Measurements from ENCODE around the gene PLEK.
A peak's percentile ranks its signal among the peaks of the same experiment; 100 is the strongest.
"Not testable (repeated sequence)": the region's sequence is repeated elsewhere in the genome, so short reads cannot be mapped to it uniquely, and the experiment has no call there.

PLEK gene

DNA sequence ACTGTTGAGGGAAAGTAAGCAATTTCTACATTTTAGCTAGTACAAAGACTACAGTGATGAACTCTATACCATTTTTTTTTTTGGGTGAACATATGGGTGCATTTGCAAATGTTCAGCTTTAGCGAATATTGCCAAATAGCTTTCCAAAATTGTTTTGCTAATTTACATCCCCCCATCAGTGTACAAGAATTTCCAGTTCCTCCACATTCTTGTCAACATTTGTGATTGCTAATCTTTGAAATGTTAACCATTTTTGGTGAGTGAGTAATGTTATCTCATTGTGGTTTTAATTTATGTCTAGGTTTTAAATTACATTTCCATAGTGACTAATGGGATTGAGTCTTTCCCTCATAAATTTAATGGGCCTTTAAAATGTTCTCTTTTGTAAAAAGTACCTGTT lies 28.9 kb upstream of the PLEK start:
- Histone ChIP-seq H3K4me3 (ENCODE audit: low read length) (no peak overlapping the region), H3K36me3 (ENCODE audit: control insufficient read depth, insufficient read depth, low read length, severe bottlenecking) (no peaks in the 10 kb centered on the region), H3K9me3 (ENCODE audit: control insufficient read depth, low read length) (peaks cover 2% of the 10 kb centered on the region), H3K4me1 (ENCODE audit: control insufficient read depth, insufficient read depth, low read length) (no peaks in the 10 kb centered on the region), H3K27me3 (replicated peaks; ENCODE audit: control insufficient read depth, insufficient read depth, low read length) (no peaks in the 10 kb centered on the region), H3K9ac (ENCODE audit: low read length) (no peak overlapping the region)
- DNase-seq (ENCODE audit: low read depth), result peak; percentile 51

DNA sequence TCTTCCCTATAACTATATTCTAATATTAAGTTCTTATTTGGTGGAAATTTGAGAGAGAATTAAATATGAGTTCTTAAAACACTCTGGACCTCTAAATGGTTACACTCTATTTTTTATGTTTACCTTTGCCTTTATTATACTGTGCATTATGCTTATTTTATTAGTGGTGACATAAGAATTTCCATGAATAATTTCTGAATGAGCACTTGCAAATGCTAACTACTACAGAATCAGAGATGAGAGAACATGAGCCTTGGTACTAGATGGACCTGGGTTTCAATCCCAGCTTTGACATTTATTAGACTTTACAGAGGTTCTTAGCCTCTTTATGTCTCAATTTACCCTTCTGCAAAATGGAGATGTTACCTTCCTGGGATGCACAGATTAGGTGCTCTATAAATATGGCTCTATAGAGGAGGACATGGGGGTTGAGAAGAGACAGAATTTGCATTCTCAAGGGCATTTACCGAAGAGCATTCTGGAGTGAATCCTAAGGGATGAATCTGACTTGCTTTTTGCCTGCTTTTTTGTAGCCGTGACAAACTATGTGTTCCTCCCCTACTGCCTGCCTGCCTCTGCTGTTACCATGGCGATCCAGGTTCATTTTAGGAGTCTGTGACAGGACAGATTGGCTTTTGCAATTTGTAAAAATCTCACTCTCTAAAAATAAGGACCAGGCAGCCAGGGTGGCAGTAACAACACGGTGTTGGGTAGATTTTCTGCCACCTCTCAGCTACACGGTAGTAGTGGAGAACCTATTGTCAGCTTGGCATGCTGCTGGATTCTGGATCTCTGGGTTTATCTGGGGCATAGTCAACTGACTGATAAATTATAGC lies 24.6 kb upstream of the PLEK start:
- Histone ChIP-seq H3K9me3 (ENCODE audit: control insufficient read depth, low read length) (peaks cover 2% of the 10 kb centered on the region), H3K27me3 (replicated peaks; ENCODE audit: control insufficient read depth, insufficient read depth, low read length) (peaks cover 2% of the 10 kb centered on the region), H3K4me3 (ENCODE audit: low read length) (no peak overlapping the region), H3K4me1 (ENCODE audit: control insufficient read depth, insufficient read depth, low read length) (no peaks in the 10 kb centered on the region), H3K9ac (ENCODE audit: low read length) (no peak overlapping the region), H3K36me3 (ENCODE audit: control insufficient read depth, insufficient read depth, low read length, severe bottlenecking) (no peaks in the 10 kb centered on the region)
- DNase-seq (ENCODE audit: low read depth), result no peak

DNA sequence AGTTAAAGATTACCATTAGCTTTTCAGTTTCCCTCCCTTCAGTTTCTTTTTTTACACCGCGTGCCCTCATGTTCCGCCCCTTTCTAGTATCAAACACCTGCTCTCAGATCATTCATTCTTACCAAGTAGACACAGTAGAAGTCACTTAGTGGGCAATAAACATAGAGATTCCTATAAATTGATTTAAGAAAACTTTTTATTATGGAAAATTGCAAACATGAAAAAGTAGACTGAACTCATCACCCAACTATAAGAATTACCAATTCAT lies 24.1 kb upstream of the PLEK start:
- Histone ChIP-seq H3K9me3 (ENCODE audit: control insufficient read depth, low read length) (peaks cover 1% of the 10 kb centered on the region), H3K9ac (ENCODE audit: low read length) (no peak overlapping the region), H3K4me3 (ENCODE audit: low read length) (no peak overlapping the region), H3K27me3 (replicated peaks; ENCODE audit: control insufficient read depth, insufficient read depth, low read length) (peaks cover 2% of the 10 kb centered on the region), H3K4me1 (ENCODE audit: control insufficient read depth, insufficient read depth, low read length) (no peaks in the 10 kb centered on the region), H3K36me3 (ENCODE audit: control insufficient read depth, insufficient read depth, low read length, severe bottlenecking) (no peaks in the 10 kb centered on the region)
- DNase-seq (ENCODE audit: low read depth), result no peak

DNA sequence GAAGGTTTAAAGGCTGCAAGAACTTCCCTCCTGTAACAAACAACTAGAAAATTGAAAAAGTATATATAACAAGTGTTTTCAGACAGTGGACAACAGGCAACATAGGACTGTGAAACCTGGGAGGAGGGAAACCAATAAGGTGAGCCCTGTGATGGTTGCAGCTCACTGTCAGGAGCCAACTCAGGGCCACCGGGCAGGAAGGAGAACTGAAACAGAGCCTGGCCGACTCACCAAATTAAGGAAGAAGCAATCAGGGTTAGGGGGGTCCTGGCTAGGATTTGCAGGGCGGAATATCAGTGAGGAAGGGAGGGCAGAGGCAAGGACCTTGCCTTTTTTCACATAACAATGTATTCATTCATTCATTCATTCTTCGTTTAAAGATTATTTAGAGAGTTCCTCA lies 23.5 kb upstream of the PLEK start:
- Histone ChIP-seq H3K27me3 (replicated peaks; ENCODE audit: control insufficient read depth, insufficient read depth, low read length) (peaks cover 2% of the 10 kb centered on the region), H3K9me3 (ENCODE audit: control insufficient read depth, low read length) (no peaks in the 10 kb centered on the region), H3K9ac (ENCODE audit: low read length) (no peak overlapping the region), H3K4me1 (ENCODE audit: control insufficient read depth, insufficient read depth, low read length) (no peaks in the 10 kb centered on the region), H3K36me3 (ENCODE audit: control insufficient read depth, insufficient read depth, low read length, severe bottlenecking) (no peaks in the 10 kb centered on the region), H3K4me3 (ENCODE audit: low read length) (no peak overlapping the region)
- DNase-seq (ENCODE audit: low read depth), result no peak

DNA sequence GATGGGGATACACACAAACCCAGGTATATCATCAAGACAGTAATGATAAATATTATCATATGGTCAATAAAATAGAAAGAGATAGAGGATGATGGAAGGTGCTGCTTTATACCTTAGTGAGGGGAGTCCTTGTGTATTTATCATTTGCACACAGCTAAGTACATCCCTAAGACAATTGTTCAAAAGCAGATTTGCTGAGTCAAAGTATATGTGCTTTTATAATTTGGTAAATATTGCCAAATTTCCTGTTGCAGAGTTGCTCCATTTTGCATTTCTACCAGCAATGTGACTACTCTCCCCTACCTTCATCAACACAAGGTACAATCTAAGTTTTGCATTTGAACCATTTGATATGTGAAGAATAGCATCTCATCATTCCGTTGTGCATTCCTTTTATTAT lies 22.6 kb upstream of the PLEK start:
- Histone ChIP-seq H3K9me3 (ENCODE audit: control insufficient read depth, low read length) (no peaks in the 10 kb centered on the region), H3K36me3 (ENCODE audit: control insufficient read depth, insufficient read depth, low read length, severe bottlenecking) (no peaks in the 10 kb centered on the region), H3K4me3 (ENCODE audit: low read length) (no peak overlapping the region), H3K27me3 (replicated peaks; ENCODE audit: control insufficient read depth, insufficient read depth, low read length) (peaks cover 2% of the 10 kb centered on the region), H3K9ac (ENCODE audit: low read length) (no peak overlapping the region), H3K4me1 (ENCODE audit: control insufficient read depth, insufficient read depth, low read length) (no peaks in the 10 kb centered on the region)
- no peak for DNase-seq (ENCODE audit: low read depth)

DNA sequence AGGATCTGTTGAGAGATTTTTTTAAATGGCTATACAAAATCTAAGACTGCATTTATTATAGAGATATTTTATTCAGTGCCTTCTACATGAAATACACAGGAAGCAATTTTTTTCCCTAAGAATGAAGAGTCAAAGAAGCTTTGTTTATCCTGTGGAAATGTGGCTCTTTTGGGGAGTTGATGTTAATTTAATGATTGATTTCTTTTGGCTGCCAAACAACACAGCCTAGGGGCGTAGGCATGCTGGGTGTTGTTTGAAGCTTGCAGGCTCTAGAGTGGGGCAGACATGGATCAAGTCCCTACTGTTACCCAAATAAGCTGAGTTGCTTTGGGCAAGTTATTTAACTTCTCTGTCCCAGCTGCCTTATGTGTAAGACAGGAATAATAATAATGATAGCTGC lies 21.1 kb upstream of the PLEK start:
- Histone ChIP-seq H3K4me3 (ENCODE audit: low read length) (no peak overlapping the region), H3K4me1 (ENCODE audit: control insufficient read depth, insufficient read depth, low read length) (no peaks in the 10 kb centered on the region), H3K27me3 (replicated peaks; ENCODE audit: control insufficient read depth, insufficient read depth, low read length) (peaks cover 2% of the 10 kb centered on the region), H3K9me3 (ENCODE audit: control insufficient read depth, low read length) (no peaks in the 10 kb centered on the region), H3K9ac (ENCODE audit: low read length) (no peak overlapping the region), H3K36me3 (ENCODE audit: control insufficient read depth, insufficient read depth, low read length, severe bottlenecking) (no peaks in the 10 kb centered on the region)
- no peak for DNase-seq (ENCODE audit: low read depth)

DNA sequence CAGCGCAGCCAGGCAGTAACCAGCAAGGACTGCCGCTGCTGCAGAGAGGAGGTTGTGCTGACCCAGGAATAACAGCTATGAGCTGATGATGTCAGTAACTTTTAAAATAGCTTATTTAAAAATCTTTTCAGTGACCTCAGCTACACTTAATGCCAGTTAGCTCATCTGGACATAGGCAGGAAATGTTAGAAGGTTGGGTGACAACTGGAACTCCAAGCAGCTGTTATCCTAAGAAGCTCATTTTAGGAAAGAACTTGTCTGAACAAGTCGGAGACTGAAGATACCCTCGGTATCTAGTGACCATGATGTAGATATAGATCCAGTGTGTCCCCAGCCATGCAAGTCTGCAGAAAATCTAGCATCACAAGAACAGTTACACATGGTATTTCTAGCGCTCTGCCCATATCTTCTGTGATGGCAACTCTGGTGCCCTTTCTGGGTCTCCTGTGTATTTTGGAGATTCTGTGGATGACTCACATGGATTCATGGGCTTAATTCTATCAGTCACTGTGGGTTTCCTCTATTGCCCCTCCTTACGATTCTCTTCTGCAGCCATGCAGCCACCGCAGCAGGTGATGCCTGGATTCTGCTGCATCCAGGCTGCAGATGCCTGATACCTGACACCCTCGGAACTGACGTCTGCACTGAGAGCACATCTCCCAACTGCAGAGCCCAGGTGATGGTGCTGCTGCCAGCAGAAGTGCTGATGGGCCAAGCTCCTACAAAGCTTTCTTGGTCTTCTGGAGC lies 19.8 kb upstream of the PLEK start:
- Histone ChIP-seq H3K36me3 (ENCODE audit: control insufficient read depth, insufficient read depth, low read length, severe bottlenecking) (no peaks in the 10 kb centered on the region), H3K27me3 (replicated peaks; ENCODE audit: control insufficient read depth, insufficient read depth, low read length) (peaks cover 2% of the 10 kb centered on the region), H3K9me3 (ENCODE audit: control insufficient read depth, low read length) (no peaks in the 10 kb centered on the region), H3K4me1 (ENCODE audit: control insufficient read depth, insufficient read depth, low read length) (no peaks in the 10 kb centered on the region), H3K9ac (ENCODE audit: low read length) (no peak overlapping the region), H3K4me3 (ENCODE audit: low read length) (no peak overlapping the region)
- no peak for DNase-seq (ENCODE audit: low read depth)

DNA sequence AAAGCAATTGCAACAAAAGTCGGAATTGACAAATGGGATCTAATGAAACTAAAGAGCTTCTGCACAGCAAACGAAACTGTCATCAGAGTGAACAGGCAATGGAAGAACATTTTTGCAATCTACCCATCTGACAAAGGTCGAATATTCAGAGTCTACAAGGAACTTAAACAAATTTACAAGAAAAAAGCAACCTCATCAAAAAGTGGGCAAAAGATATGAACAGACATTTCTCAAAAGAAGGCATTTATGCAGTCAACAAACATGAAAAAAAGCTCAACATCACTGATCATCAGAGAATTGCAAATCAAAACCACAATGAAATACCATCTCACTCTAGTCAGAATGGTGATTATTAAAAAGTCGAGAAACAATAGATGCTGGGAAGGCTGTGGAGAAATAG lies 16.0 kb upstream of the PLEK start:
- H3K9ac ChIP-seq (ENCODE audit: low read length); DNase-seq (ENCODE audit: low read depth); H3K4me1 ChIP-seq (ENCODE audit: control insufficient read depth, insufficient read depth, low read length); H3K36me3 ChIP-seq (ENCODE audit: control insufficient read depth, insufficient read depth, low read length, severe bottlenecking); H3K4me3 ChIP-seq (ENCODE audit: low read length); H3K27me3 ChIP-seq (replicated peaks; ENCODE audit: control insufficient read depth, insufficient read depth, low read length); H3K9me3 ChIP-seq (ENCODE audit: control insufficient read depth, low read length): not testable (repeated sequence)

DNA sequence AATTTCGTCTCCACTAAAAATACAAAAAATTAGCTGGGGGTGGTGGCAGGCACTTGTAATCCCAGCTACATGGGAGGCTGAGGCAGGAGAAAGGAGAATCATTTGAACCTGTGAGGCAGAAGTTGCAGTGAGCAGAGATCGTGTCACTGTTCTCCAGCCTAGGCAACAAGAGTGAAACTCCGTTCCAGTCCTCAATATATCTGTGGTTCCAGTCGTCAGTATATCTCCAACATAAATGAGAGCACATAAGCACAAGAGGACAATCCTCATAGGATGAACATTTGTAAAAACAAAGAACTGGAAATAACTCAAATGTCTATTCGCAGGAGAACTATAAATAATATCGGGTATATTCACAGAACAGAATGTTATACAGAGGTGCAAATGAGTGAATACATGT lies 13.1 kb upstream of the PLEK start:
- DNase-seq (ENCODE audit: low read depth), result no peak
- Histone ChIP-seq H3K9ac (ENCODE audit: low read length) (no peak overlapping the region), H3K4me1 (ENCODE audit: control insufficient read depth, insufficient read depth, low read length) (peaks cover 8% of the 10 kb centered on the region), H3K27me3 (replicated peaks; ENCODE audit: control insufficient read depth, insufficient read depth, low read length) (no peaks in the 10 kb centered on the region), H3K4me3 (ENCODE audit: low read length) (no peak overlapping the region), H3K36me3 (ENCODE audit: control insufficient read depth, insufficient read depth, low read length, severe bottlenecking) (no peaks in the 10 kb centered on the region), H3K9me3 (ENCODE audit: control insufficient read depth, low read length) (no peaks in the 10 kb centered on the region)

DNA sequence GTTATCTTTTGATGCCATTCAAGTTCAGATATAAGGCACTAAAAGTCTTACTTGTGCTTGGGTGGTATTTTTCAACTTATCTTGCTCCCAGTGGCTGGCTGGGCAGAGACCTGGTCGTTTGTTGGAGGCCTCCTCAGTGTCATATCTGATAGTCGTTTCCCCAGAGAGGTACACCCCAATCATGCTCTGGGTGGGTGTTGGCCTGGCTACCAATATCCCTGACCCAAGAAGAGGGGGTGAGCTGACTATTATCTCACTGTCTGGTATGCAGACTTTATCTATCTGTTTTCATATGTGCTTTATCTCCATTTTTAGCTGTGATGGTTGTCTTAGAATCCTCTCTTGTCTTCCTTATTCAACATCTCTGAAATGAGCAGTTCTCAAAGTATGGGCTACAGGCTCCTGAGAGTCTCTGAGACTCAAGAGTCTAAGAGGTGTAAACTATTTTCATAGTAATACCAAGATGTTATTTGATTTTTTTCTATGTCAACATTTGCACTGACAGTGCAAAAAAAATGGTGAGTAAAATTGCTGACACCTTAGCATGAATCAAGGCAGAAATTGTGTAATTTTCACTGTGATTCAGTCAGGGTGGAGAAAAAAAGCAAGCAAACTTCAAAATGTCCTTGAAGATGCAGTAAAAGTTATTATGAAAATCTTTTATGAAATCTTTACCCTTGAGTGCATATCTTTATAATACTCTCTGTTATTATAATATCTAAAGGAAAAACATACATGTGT lies 12.3 kb upstream of the PLEK start:
- Histone ChIP-seq H3K27me3 (replicated peaks; ENCODE audit: control insufficient read depth, insufficient read depth, low read length) (no peaks in the 10 kb centered on the region), H3K36me3 (ENCODE audit: control insufficient read depth, insufficient read depth, low read length, severe bottlenecking) (no peaks in the 10 kb centered on the region), H3K9me3 (ENCODE audit: control insufficient read depth, low read length) (no peaks in the 10 kb centered on the region), H3K9ac (ENCODE audit: low read length) (no peak overlapping the region), H3K4me3 (ENCODE audit: low read length) (no peak overlapping the region), H3K4me1 (ENCODE audit: control insufficient read depth, insufficient read depth, low read length) (peaks cover 8% of the 10 kb centered on the region)
- peak; percentile 10 for DNase-seq (ENCODE audit: low read depth)

DNA sequence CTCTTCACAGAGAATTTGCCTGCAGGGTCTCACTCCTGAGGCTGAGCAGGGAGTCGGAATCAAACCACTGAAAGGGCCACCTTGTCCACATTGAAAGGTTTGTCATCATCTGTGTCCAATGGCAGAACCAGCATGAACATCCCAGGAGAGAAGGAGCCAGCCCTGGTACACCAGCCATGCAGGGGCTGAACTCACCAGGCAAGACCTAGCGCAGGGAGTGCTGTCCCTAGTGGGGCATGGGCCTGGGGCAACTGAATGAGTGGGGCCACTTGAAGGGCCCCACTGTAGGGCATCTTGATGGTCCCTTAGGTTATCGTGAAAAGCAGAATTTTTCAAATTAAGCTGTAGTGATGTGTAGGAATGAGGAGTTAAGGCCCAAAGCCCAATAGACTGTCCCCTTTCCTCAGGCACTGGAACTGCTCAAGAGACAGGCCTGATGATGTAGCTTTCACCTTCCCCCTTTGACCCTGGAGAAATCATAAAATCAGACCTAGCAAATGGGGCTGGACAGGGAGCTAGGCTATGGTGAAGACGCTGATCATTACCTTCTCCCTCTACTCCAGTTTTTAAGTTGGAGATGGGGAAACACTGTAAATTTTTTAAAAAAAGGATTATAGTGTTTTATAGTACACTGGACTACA lies 8.4 kb upstream of the PLEK start:
- H3K4me3 ChIP-seq (ENCODE audit: low read length), result no peak overlapping the region
- H3K4me1 ChIP-seq (ENCODE audit: control insufficient read depth, insufficient read depth, low read length), result peaks cover 8% of the 10 kb centered on the region
- H3K9me3 ChIP-seq (ENCODE audit: control insufficient read depth, low read length), result no peaks in the 10 kb centered on the region
- no peaks in the 10 kb centered on the region for H3K27me3 ChIP-seq (replicated peaks; ENCODE audit: control insufficient read depth, insufficient read depth, low read length)
- no peak for DNase-seq (ENCODE audit: low read depth)
- H3K9ac ChIP-seq (ENCODE audit: low read length), result no peak overlapping the region
- H3K36me3 ChIP-seq (ENCODE audit: control insufficient read depth, insufficient read depth, low read length, severe bottlenecking), result no peaks in the 10 kb centered on the region

Measured in adipocyte (in vitro differentiated cells).